8988T (cell line): ENCODE results near the gene RPS26.
"Not testable (repeated sequence)": the region's sequence is repeated elsewhere in the genome, so short reads cannot be mapped to it uniquely, and the experiment has no call there.

Source experiments
- DNase-seq: peaks from one replicate; pipeline ENCODE4 v3.0.0; 2011

RPS26 gene

GRCh38 chr12:56041552-56042429, at the start of gene RPS26:
Gene RPS26, plus strand, starts transcription at chr12:56041918. Its CDS starts 249 bp downstream, at chr12:56042167.
- peak; percentile 49 for DNase-seq

DNA sequence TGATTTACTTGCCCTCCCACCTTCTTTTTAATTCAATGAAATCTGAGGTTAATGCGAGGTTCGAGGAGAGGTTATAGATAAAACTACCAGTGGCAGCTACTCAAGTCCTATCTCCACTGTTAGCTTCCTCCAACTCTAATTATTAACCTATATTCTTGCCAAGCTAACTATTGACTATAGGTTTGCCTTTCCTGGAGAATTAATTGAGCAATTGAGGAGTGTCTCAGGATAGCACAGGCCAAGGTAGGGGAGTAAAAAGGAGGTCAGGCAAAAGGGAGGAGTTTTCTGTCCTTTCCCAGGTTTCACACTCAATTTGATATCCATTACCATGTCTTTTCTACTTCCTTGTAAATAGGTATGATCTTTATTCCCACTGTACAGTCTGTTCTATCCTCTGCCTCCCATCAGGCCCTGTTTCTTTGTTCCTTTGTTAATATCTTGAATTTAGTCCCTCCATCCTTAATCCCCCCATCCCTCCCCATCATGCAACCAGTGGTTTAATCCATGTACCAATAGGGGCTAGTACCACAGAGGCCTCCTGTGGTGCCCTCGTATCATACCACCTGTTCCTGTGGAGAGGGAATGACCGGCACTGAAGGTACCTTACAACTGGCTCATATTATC, 48.4 kb upstream of the RPS26 start:
- no peak for DNase-seq

DNA sequence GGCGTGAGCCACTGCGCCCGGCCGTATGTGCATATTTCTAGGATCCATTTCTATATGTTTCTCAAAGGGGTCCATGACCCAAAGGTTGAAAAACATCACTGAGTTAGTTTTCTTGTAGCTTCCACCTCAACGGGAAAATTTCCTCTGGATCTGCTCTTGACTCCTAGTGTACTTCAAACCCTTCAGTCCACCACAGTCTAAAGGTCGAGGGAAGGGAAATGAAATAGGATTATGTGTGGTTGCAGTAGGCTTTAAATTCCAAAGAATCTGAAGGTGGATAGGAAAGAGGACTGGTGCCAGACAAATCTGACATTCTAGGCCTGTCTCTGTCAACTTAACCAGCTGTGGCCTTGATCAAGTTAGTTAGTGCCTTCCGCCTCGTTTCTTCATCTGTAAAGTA, 46.4 kb upstream of the RPS26 start:
- no peak for DNase-seq

DNA sequence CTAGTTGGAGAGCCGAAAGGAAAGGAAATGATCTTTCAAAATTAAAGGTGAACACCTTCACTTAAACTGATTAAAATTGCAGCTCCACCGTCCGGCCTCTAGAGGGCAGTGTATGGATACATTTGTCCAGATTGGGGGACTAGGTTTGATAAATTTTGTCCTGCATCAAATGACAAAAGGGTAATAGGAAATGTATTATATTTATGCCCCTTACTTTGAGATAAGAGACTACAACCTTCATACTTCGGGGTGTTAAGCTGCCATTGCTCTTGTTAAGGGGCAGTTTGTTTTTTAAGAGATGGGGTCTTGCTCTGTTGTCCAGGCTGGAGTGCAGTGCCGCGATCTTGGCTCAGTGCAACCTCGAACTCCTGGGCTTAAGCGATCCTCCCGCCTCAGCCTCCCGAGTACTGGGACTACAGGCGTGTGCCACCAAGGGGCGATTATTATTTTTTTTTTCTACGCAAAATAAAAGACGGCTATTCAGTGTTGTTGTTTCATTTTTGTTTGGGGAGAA, 45.5 kb upstream of the RPS26 start:
- DNase-seq = no peak

GRCh38 chr12:55996715-55997534, 44.8 kb upstream of the RPS26 start, which contains the start of gene SUOX:
Gene SUOX, plus strand, starts transcription at chr12:55997276. Its CDS starts 4,946 bp downstream, at chr12:56002222.
- peak; percentile 98 for DNase-seq

DNA sequence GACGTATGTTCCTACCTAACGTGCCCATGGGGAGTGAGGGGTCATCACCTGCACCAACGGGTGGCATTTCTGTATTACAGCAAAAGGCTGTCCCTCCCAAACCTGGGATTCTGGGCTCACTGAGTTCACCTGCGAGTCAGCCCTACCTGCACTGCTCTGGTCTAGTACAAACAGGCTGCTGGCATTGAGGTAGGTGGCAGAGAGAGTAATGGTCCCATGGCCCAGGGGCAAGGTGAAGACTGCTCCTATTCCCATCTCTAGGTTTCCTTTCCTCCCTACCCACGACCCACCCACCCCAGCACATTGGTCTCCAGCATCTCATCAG, 44.2 kb upstream of the RPS26 start:
- DNase-seq = no peak

DNA sequence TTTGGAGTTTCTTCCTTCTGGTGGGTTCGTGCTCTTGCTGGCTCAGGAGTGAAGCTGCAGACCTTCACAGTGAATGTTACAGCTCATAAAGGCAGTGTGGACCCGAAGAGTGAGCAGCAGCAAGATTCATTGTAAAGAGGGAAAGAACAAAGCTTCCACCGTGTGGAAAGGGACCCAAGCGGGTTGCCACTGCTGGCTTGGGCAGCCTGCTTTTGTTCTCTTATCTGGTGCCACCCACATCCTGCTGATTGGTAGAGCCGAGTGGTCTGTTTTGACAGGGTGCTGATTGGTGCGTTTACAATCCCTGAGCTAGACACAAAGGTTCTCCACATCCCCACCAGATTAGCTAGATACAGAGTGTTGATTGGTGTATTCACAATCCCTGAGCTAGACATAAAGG, 42.2 kb upstream of the RPS26 start:
- not testable (repeated sequence) for DNase-seq

- not testable (repeated sequence) for DNase-seq
Measured at GRCh38 chr12:55999999-56000540, 41.6 kb upstream of the RPS26 start.

DNA sequence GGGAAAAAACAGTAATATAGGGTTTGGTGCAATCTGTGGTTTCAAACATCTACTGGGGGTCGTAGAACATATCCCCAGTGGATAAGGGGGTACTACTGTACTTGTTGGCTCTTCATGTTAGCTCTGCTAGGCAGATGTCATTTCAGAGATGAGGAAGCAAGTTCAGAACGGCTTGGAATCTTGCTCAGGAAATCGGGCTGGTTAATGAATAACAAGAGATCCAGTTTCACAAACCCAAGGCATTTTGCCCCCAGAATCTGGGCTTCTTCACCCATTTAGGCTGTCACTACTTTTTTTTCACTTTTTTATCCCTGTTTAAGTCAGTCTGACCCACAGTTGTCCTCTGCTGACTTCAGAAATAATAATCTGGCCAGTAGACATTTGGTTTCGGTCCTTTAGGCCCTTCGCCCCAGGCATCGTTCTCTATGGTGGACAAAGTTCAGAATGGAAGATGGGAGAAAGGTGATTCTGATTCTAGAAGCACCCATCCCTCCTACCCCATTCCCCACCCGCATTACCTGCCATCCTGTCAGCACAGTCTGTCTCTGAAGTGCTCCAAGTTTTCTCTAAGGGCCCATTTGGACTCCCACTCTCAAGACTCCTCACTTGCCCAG, 40.1 kb upstream of the RPS26 start:
- DNase-seq = no peak

DNA sequence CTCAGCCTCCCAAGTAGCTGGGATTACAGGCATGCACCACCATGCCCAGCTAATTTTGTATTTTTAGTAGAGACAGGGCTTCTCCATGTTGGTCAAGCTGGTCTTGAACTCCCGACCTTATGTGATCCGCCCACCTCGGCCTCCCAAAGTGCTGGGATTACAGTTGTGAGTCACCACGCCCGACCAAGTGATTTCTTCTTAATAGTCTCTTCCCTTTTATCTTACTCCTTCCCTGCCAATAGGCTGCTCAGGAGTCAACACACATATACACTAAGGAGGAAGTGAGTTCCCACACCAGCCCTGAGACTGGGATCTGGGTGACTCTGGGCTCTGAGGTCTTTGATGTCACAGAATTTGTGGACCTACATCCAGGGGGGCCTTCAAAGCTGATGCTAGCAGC, 38.3 kb upstream of the RPS26 start:
- DNase-seq = not testable (repeated sequence)

- no peak for DNase-seq
Measured at GRCh38 chr12:56004211-56004610, 37.5 kb upstream of the RPS26 start.

DNA sequence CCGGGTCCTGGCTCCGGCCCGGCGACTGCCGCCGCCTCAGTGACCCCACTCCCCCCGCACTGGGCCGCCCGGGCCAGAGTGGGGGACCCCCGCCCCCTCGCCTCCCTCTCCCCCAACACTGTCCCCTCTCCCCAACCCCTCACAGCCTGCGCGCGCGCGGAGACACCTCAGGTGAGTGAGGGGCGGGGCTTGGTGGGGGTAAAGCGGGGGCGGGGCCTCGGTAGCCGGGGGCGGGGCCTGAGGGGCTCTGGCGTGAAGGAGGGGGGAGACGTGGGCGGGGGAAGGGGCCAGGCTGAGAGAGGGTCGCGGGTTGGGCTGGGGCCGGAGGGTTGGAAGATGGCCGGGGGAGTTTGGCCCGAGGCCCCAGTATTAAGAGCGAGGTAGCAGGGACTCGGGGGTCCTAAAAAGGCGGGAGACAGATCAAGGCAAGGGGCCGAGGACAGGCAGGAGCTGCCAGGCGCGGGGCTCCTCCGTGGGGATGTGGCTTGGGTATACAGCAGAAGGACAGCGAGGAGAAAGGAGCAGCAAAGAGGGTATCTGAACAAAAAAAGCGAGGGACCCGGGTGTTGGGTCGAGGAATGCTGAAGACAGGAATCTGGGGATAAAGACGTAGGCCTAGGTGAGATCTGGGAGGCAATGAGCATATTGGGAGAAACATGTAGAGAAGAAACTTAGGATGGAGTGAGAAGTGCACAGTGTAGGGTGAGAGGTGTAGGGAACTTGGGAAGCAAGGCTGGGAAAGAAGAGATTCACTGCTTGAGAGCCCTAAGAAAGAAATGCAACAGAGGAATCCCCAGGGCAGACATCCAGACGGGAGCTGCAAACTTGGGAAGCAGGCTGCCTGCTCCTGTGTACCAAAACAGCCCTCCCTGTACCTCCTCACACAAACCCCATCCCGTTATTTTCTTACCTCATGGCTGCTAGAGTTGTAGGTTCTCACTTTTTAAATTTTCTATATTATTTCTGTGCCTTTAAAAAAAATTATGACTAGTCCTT, 33.9 kb upstream of the RPS26 start:
- peak; percentile 65 for DNase-seq

GRCh38 chr12:56010111-56010570, 31.6 kb upstream of the RPS26 start:
- no peak for DNase-seq

GRCh38 chr12:56011509-56012090, 30.1 kb upstream of the RPS26 start:
- no peak for DNase-seq

GRCh38 chr12:56013482-56013881, 28.2 kb upstream of the RPS26 start:
- DNase-seq = no peak

- DNase-seq = no peak
Measured at GRCh38 chr12:56014205-56014604, 27.5 kb upstream of the RPS26 start.

- no peak for DNase-seq
Measured at GRCh38 chr12:56017181-56017580, 24.5 kb upstream of the RPS26 start.

DNA sequence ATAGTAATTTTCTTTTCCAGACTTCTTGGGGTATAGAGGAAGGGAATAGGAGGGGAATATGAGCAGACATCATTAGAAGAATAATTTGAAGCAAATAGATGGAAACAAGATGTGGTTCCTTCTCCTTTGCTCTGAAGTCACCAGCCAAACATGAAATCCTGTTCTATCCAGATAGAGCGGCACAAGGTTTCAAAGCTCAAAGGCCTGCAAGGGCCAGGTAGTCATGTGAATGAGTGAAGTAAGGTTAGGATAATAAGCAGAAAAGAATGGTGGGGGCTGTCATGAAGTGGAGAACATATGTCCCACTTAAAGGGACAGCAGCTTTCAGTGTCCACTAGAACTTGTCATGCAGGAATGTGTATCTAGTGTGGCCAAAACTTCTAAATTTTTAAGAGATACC, 23.4 kb upstream of the RPS26 start:
- no peak for DNase-seq

DNA sequence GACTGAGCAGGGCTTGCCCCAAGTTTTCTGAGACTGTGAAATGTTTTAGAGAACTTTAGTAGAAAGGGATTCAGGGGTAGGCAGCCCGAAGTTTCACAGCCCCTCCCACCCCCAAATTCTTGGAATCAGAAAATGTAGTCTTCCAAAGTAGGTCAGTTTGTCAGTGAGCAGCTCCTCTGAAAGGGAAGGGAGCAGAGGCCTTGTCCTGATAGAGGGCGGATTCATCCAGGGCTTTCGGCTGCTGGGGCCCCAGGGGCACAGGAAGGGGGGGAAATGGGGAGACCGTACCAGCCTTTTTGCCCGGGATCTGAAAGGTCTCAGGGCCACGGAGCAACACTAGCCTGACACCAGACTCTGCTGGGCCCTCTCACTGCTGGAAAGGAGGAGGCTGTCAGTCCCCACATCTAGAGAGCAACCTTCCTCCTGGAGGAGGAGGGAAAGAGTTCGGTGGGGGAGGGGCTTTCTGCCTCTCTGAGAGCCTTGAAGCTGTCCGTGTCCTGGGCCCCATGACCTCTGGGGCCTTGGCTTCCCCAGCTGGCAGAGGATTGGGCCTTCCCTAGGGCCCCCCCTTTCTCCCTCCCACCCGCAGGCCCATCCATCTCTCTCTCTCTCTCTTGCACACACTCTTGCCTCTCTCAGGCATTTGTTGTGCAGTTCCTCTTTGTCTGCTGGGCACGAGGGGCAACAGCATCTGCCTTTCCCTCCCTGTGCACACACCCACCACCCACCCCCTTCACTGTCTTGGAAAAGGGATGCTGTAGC, 21.1 kb upstream of the RPS26 start, which contains the start of gene IKZF4:
Gene IKZF4 (plus strand): TSS at position 621 of the 762 bp plus-strand sequence. CDS start 451 bp downstream, outside the sequence.
- no peak for DNase-seq
